Left kidney (tissue), 2 donors: ENCODE measurements around the gene MYOZ3. TPM values are rescaled to one million over a fixed set of nuclear protein-coding genes. Genes with fewer than 3 reads are reported as not detected.

ENCODE experiments used
- DNase-seq: peaks from one replicate; pipeline ENCODE4 v3.0.0-alpha.2; 2013
- polyA plus RNA-seq: library from polyadenylated mRNA; unstranded; fragments of 120-200 nt; gene quantifications from one replicate; pipeline ENCODE4 v1.2.1, GENCODE V29; 2013; ENCODE audit not compliant: insufficient read length

Gene MYOZ3
- polyA plus RNA-seq, 1 donor = 6.9 TPM

DNA sequence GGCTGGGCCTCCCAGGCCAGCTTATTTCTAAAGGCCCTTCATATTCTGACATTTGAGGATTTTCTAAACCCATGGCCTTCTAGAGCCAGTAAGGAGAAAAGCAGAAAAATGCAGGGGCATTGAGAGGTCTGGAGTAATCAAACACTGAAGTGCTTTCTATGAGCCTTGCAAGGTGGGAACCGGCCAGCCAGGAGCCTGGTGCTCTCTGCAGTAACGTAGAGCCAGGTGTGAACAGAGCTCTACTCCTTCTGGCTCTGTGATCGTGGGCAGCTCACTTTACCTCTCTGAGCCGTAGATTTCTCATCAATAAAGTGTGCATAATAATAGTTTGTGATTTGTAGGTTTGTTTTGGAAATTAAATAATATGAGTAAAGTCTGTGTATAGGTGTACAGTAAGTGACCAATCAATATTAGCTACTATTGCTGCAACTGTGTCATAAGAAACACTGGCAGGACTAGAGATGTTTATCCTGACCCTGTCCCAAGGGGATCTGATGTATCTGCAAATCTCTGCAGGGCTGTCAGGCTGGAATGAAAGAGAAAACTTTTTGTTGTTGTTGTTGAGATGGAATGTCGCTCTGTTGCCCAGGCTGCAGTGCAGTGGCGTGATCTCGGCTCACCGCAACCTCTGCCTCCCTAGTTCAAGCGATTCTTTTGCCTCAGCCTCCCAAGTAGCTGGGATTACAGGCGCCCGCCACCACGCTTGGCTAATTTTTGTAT is 17.9 kb upstream of the MYOZ3 start:
- no peak for DNase-seq

DNA sequence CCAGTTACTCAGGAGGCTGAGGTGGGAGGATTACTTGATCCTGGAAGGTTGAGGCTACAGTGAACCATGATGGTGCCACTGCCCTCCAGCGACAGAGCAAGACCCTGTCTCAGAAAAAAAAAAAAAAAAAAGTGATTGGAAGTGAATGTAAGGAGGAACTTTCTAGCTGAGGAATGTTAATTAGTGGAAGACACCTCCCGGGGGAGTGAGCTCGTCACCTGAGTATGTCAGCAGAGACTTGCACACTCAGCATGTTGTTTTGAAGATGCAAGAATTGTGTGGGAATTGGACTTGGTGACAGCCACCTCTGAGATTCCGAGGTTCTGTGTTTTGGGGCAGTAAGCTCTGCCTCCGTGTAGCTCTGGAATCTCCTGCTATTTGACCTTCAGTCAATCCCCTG is 17.0 kb upstream of the MYOZ3 start:
- no peak for DNase-seq

DNA sequence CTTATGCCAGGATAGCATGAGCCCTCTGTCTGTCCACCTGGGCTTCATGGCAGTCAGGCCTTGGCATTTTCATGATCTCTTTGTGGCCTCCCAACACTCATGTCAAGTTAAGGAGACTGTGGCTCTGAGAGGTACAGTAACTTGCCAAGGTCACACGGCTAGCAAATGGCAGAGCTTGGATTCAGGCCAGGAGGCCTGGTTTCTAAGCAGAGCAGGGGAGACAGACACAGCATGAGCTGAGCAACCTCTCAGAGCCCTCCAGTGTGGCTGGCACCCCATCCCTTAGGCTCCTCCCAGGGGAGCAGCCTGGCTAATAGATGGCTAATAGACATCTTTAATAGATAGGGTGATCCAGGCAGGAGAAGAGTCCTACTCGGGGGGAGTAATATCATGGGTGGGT is 16.5 kb upstream of the MYOZ3 start:
- no peak for DNase-seq

DNA sequence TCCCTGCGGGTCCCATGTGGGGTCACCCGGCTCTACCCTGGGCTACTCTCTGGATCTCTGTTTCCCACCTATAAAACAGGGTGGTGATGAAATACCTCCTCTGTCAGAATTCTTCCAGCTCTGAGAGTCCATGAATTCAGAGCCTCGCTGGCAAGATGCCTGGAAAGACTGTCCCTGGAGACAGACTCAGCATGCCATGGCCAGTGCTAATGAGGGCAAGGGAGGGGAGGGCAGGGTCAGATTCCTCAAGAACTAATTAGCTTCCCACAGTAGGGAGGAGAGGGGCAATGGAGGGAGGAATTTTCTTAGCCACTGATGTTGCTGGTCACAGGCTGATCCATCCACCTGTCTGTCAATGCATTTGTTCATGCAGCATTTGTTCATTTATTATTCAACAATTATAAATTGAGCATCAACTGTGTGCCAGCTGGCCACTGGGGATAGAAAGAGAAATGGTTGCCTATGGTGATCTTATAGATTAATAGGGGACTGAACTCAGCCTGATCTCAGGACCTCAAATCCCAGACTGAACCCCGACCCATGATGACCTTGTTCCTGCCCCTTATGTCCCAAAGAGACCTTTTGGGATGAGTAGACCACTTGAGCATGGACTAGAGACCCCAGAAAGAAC is 15.9 kb upstream of the MYOZ3 start:
- DNase-seq = peak; percentile 73

DNA sequence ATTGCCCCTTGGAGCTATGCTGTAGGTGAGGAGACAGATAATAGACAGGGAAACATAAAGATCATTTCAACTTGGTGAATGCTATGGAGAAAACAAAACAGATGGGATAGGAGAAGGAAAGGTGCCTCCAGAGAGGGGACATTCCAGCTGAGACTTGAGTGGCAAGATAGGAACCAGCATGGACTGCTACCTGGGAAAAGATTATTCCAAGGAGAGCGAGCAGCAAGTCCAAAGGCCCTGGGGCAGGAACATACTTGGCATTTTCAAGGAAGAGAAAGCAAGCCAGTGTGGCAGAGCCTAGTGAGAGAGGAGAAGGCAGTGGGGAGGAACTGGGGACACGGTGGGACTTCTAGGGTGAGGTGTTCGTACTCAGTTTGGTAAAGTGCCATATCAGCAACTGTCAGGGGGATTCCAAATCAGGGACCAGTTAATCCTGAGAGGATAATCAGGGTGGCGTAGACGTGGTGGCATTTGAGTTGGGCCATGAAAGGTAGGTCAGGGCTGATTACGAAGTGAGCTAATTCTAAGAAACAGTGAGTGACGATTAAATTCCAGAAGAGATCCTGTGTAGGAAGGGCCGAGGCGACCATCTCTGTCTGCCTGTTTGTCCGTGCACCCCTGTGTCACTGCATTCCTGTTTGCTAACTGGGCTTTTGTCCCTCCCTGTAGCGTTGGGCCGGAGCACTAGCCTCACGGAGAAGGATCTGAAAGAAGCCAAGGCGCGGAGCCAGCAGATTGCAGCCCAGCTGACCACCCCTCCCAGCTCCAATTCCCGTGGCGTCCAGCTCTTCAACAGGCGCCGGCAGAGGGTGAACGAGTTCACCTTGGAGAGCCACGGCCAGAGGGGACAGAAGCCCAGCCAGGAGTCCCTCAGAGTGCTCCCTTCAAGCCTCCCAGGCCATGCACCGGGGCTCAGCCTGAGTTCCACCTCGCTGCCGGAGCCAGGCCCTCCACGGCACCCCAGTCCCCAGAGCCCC is 13.5 kb upstream of the MYOZ3 start:
- DNase-seq = no peak

DNA sequence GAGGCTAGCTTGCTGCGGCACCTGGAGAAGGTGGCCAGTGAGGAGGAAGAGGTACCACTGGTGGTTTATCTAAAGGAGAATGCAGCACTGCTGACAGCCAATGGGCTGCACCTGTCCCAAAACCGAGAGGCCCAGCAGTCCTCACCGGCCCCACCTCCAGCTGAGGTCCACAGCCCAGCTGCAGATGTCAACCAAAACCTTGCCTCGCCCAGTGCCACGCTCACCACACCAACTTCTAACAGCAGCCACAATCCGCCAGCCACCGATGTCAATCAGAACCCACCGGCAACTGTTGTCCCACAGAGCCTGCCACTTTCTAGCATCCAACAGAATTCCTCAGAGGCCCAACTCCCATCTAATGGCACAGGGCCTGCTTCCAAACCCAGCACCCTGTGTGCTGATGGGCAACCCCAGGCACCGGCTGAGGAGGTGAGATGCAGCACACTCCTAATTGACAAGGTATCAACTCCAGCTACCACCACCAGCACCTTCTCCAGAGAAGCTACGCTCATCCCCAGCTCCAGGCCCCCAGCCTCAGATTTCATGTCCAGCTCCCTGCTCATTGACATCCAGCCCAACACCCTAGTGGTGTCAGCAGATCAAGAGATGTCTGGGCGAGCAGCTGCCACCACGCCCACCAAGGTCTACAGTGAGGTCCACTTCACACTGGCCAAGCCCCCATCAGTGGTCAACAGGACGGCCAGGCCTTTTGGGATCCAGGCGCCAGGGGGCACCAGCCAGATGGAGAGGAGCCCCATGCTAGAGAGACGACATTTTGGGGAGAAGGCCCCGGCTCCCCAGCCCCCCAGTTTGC is 12.6 kb upstream of the MYOZ3 start:
- DNase-seq = no peak

DNA sequence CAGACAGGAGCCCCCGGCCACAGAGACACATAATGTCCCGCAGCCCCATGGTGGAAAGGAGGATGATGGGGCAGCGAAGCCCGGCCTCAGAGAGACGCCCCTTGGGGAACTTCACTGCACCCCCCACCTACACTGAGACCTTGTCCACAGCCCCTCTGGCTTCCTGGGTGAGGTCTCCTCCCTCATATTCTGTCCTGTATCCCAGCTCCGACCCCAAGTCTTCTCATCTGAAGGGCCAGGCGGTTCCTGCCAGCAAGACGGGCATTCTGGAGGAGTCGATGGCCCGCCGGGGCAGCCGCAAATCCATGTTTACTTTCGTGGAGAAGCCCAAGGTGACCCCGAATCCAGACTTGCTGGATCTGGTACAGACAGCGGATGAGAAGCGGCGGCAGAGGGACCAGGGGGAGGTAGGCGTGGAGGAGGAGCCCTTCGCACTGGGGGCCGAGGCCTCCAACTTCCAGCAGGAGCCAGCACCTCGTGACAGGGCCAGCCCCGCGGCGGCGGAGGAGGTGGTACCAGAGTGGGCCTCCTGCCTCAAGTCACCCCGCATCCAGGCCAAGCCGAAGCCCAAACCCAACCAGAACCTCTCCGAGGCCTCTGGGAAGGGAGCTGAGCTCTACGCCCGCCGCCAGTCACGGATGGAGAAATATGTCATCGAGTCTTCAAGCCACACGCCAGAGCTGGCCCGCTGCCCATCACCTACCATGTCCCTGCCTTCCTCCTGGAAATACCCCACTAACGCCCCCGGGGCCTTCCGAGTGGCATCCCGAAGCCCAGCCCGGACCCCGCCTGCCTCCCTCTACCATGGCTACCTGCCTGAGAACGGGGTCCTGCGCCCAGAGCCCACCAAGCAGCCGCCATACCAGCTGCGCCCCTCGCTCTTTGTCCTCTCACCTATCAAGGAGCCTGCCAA is 11.7 kb upstream of the MYOZ3 start:
- DNase-seq = no peak

DNA sequence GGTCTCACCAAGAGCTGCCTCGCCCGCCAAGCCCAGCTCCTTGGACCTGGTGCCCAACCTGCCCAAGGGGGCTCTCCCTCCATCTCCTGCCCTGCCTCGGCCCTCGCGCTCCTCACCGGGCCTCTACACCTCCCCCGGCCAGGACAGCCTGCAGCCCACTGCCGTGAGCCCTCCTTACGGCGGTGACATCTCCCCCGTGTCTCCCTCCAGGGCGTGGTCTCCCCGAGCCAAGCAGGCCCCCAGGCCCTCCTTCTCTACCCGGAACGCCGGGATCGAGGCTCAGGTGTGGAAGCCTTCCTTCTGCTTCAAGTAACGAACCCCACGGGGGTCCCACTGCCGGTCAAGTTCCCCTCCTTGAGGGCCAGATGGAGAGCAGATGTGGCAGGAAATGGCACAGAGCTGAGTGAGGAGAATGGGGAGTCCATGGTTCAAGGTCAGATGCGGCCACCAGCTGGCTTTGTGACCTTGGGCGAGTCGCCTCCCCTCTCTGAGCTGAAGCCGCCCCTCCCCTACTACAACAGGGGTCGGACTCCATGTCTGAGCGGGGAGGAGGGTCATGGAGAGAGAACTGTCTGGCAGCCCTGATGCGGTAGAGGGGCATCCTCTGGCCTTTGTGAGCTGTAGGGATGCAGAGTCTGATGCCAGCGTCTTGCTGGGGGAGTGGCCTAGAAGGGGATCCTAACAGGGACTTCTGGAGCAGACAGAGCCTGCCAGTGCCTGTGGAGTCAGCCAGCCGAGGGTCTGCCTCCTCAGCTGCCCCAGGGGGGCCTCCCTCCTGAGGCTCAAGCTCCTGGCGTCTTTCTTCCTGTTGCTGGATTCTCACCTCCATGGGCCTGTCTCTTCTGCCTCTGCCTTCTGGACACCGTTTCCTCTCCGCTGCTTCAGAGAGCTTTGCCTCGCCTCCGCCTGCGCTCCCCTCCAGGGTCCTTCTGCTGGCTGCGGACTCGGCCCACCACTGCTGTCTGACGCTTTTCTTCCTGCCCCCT is 10.7 kb upstream of the MYOZ3 start:
- no peak for DNase-seq

DNA sequence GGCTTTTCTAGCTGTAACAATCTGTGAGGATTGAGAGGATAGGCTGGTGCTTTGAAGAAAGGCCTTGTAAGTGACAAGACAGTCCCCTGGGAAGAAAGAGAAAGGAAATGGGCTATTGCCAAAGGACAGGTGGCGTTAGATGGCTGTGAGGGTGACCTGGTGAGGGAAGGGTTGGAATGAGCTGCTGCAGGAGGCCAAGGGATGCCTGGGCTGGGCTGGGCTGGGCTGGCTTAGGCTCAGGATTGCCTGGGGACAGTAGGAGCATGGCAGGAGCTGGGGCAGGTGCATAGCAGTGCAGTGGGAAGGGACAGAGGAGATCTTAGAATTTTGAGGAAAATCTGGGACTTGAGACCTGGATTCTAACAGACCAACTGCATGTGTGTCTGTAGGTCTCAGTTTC is 9.7 kb upstream of the MYOZ3 start:
- no peak for DNase-seq

DNA sequence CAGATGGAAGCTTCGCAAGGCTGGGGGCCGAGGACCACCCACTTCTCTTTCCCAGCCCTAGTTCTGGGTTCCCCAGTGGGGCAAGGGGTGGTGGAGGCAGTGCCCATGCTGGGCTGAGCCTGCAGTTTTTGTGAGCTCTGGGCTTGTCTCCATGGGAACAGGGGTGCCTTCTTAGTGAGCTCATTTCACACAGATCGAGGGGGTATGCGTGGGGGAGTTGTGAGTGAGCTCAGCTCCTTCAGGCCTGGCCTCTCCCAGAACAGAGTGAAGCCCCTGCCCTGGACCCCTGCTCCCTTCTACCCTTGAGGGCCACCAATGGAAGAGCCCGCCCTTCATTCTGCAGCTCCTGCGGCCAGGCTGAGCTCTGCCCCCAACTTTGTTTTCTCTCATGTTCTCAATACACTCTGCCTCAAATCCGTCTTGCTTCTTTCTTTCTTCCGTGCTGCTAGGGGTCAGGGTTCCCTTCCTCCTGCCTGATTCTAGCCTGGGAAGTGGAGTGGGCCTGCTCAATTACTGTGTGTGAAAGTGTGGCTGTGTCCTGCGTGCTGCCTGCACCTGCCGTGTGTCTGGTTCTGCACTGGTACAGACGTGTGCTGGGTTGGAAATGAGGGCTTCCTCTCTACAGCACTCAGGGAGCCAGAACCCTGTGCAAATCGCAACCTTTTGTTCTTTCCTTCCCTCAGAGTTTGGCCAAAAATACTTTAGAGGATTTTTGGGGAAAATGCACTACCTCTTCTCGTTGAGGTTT is 9.0 kb upstream of the MYOZ3 start:
- no peak for DNase-seq

DNA sequence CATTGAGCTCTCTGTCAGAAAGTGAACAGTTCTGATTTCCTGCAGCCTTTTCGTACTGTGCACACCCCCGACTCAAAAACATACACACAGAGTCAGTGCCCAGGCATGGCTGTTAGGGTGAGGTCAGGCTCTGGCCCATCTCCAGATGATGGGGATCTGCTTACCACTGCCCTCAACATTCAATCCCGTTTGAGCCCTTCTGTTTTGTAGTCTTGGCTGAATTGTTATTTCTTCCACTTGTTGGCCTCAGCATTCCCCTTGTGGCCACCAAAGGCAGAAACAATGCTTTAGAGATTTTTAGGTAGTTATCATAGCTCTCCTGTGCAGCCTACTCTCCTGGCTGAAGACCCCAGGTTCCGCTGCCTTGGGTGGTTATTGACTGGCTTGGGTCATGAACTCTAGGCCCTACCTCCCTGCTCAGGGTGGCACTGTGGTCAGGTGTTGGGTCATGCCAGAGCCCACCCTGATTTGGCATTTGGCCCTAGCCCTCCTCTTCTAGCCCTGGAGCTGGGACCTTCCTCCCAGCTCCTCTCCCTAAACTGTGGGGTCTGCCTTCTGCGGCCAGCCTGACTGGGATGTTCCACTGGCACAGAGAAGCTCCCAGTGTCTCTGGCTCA is 7.8 kb upstream of the MYOZ3 start:
- DNase-seq = no peak

DNA sequence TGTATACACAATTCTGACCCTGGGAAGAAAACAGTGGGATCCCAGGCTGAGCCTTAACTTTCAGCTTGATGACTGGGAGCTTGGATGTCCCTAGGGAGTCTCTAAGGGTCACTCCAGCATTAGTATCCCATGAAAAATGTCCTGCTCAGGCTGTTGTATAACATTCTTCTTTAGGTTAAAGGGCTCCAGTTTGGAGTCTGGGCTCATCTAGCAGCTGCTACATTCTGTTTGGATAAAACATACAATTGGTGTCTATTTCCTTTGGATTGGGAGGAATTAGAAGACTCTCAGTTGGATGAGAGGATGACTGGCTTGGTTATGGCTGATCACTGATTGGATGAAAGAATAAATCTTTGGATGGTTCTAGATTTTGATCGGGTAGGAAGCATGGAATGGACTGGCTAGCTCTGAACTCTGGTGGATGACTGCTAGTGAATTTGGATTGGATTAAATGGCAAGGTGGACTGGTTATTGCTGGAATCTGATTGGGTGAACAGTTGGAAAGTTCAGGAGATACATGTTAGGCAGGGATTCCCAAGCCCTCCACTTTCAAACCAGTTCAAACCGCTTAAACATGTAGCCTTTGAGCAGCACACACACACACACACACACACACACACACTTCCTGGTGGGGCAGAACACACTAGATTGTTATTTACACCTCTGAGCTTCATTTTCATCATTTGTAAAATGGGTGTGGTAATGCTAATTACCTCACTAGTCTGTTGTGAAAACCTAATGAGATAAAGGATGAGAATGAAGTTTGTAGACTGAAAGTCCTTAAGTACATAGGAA is 7.1 kb upstream of the MYOZ3 start:
- no peak for DNase-seq

DNA sequence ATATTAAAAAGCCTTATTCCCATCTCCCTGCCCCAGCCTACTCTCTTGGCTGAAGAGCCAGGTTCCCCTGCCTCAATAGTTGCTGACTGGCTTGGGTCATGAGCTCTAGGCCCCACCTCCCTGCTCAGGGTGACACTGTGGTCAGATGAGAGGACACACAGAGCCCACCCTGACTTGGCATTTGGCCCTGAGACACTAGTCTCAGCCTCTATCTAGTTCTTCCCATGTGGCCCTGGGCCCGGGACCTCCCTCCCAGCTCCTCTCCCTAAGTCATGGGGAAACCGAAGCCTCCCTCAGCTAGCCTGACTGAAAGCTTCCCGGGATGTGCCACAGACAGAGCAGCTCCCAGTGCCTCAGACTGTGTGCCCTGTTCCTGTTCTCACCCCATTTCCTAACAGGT is 5.8 kb upstream of the MYOZ3 start:
- no peak for DNase-seq

DNA sequence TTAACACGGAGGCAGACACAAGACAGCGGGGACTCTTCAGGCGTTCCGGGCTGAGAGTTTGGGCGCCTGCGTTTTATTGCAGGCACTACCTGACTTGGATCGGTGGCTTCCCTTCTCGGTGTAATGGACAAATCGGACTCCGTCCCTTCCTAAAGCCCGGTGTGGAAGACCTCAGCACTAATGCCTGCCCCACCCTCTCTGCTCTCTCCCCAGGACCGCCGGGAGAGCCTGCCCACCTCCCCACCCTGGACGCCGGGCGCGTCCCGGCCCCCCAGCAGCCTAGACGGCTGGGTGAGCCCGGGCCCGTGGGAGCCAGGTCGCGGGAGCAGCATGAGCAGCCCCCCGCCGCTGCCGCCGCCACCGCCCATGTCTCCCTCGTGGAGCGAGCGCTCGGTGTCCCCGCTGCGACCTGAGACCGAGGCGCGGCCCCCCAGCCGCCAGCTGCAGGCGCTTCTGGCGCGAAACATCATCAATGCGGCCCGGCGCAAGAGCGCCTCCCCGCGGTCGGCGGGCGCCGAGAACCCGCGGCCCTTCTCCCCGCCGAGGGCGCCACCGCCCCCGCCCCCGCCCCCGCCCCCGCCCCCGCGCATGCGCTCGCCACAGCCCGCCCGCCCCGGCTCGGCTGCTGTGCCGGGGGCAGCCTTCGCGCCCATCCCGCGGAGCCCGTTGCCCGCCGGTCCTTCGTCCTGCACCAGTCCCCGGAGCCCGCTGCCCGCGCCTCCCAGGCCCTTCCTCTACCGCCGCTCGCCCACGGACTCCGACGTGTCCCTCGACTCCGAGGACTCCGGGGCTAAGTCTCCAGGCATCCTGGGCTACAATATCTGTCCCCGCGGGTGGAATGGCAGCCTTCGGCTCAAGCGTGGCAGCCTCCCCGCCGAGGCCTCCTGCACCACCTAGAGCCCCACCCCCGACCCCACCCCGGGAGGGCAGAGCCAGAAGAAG is 4.6 kb upstream of the MYOZ3 start:
- DNase-seq = peak; percentile 79

DNA sequence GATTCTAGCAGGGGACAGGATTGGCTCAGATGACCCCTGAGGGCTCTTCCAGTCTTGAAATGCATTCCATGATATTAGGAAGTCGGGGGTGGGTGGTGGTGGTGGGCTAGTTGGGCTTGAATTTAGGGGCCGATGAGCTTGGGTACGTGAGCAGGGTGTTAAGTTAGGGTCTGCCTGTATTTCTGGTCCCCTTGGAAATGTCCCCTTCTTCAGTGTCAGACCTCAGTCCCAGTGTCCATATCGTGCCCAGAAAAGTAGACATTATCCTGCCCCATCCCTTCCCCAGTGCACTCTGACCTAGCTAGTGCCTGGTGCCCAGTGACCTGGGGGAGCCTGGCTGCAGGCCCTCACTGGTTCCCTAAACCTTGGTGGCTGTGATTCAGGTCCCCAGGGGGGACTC is 2.9 kb upstream of the MYOZ3 start:
- no peak for DNase-seq

DNA sequence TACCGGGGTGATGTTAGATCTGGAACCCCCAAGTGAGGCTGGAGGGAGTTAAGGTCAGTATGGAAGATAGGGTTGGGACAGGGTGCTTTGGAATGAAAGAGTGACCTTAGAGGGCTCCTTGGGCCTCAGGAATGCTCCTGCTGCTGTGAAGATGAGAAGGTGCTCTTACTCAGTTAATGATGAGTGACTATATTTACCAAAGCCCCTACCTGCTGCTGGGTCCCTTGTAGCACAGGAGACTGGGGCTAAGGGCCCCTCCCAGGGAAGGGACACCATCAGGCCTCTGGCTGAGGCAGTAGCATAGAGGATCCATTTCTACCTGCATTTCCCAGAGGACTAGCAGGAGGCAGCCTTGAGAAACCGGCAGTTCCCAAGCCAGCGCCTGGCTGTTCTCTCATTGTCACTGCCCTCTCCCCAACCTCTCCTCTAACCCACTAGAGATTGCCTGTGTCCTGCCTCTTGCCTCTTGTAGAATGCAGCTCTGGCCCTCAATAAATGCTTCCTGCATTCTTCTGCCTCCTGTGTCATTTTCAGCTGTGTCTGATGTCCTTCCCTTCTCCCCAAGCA is 2.3 kb upstream of the MYOZ3 start:
- no peak for DNase-seq
